IPS-15b (cell line): Measurements from ENCODE around the gene FAM149B1.
"Not testable (repeated sequence)": the region's sequence is repeated elsewhere in the genome, so short reads cannot be mapped to it uniquely, and the experiment has no call there.

Experiments used
- H3K27me3 ChIP-seq: one replicate; pipeline ENCODE4 v1.6.1; 2013; ENCODE audit warnings: low read length; ENCODE audit not compliant: control insufficient read depth, insufficient read depth
- H3K36me3 ChIP-seq: one replicate; pipeline ENCODE4 v1.6.1; 2013; ENCODE audit warnings: low read length; ENCODE audit not compliant: control insufficient read depth, insufficient read depth
- H3K4me1 ChIP-seq: one replicate; pipeline ENCODE4 v1.6.1; 2013; ENCODE audit warnings: mild to moderate bottlenecking, low read length; ENCODE audit not compliant: control insufficient read depth, insufficient read depth
- H3K4me3 ChIP-seq: one replicate; pipeline ENCODE4 v1.5.1; 2013; ENCODE audit warnings: low read depth, low read length
- H3K9ac ChIP-seq: one replicate; pipeline ENCODE4 v1.6.1; 2013; ENCODE audit warnings: low read depth, mild to moderate bottlenecking, low read length
- H3K9me3 ChIP-seq: one replicate; pipeline ENCODE4 v1.6.1; 2013; ENCODE audit warnings: mild to moderate bottlenecking, low read length; ENCODE audit not compliant: control insufficient read depth, insufficient read depth

Gene FAM149B1

DNA sequence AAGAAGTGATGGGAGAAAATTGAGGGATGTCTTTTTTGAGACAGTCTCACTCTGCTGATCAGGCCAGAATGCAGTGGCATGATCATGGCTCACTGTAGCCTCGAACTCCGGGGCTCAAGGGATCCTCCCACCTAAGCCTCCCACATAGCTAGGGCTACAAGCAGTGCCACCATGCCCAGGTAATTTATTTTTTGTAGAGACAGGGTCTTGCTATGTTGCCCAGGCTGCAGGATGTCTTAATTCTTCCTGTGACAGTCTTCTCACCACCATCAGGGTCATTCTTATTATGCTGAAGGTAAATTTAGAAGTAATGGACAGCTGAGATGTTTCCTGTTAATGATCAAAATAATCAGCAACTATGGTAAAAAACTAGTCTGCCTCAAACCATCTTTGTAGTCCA, 72.0 kb downstream of the FAM149B1 start:
- Histone ChIP-seq H3K4me3 (no peak overlapping the region), H3K27me3 (no peaks in the 10 kb centered on the region), H3K4me1 (no peaks in the 10 kb centered on the region), H3K9me3 (no peaks in the 10 kb centered on the region), H3K9ac (no peak overlapping the region), H3K36me3 (peaks cover 4% of the 10 kb centered on the region)

DNA sequence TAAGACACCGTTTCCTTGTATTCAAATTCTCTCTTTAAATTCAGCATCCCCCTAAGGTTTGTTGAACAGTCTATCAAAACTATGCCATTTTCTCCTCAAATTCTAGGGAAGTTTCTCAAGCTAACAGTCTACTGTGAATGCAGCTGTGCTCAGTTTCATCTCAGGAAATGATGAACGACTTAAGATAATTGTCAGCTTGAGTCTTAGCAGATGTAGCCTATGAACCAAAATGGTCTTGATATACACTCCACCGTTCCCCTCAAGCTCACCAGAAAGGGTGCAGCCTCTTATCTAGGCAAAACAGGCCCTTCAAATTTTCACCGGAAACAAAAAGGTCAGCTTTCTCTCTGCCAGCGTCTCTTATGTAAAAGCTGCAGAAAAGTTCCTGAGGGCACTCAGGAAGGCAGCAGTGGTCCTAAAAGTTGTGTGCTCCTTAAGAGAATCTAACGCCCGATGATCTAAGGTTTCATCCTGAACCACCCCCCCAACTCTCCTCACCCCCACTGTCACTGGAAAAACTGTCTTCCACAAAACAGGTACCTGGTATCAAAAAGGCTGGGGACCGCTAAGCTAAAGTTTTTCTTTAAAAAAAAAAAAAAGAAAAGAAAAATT, 77.1 kb downstream of the FAM149B1 start:
- Histone ChIP-seq H3K9ac (no peak overlapping the region), H3K4me3 (peak overlapping the region; percentile 4), H3K36me3 (peaks cover 4% of the 10 kb centered on the region)

DNA sequence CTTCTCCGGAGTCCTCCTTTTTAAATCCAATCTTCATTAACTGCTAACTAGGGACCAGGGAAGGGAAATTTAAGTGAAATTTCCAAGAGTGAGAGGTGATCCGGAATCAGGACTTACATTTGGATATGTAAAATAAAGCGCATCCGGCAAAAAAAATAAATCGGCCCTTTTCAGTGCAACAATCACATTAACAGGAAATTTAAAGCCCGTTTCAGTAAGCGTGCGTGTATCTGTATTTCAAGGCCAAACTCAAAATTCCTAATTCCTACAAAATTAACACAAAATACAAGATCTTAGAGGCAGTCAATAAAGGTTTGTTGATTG, 78.4 kb downstream of the FAM149B1 start:
- H3K36me3 ChIP-seq, result peaks cover 9% of the 10 kb centered on the region
- peaks cover 13% of the 10 kb centered on the region for H3K4me1 ChIP-seq
- H3K27me3 ChIP-seq, result no peaks in the 10 kb centered on the region
- no peaks in the 10 kb centered on the region for H3K9me3 ChIP-seq
- peak overlapping the region; percentile 88 for H3K9ac ChIP-seq
- peak overlapping the region; percentile 93 for H3K4me3 ChIP-seq

More for the DNA sequence above, 77.1 kb downstream of the FAM149B1 start:
- no peaks in the 10 kb centered on the region for H3K27me3 ChIP-seq
- no peaks in the 10 kb centered on the region for H3K9me3 ChIP-seq
- H3K4me1 ChIP-seq, result peaks cover 10% of the 10 kb centered on the region

DNA sequence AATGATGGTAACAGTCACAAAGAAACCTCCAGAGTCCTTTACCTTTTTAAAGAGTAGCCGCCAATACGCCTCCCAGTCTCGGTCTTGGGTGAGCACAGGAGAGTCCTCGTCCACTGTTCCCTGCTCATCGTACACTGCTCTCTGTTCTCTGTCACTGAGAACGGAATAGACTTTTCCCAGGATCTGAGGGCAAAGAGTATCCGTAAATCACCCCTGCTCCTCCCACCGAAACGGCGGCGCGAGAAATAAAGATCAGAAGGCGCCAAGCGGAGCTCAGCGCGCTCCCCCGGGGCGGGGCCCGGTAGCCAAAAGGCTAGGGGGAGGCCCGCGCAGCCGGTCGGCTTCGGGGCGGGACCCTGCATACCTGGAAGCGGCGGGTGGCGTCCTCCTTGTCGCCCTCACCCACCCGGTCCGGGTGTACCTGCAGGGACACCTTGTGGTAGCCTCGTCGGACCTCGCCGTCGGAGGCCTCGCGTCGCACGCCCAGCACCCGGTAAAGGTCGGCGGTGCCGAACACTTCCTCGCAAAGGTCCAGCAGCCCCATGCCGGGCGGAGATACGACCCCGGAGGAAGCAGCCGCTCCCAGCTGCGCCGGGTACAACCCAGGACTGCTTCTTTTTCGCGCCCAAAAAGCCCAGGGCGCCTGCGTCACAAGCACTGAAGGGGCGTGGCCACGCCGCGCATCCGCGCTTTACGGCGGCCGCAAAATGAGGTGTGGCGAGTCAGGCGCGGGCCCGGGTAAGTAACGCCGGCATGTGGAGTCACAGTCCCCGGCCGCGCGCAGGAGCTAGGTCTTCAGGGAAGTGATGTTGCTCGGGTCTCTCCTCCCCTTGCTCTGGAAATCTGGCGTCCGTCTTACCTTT, 79.0 kb downstream of the FAM149B1 start, which contains the start of gene DNAJC9:
TSS of gene DNAJC9 (minus strand) at position 610 of the 863 bp plus-strand sequence. CDS start at position 544, 66 bp downstream.
- peaks cover 13% of the 10 kb centered on the region for H3K4me1 ChIP-seq
- no peaks in the 10 kb centered on the region for H3K27me3 ChIP-seq
- no peaks in the 10 kb centered on the region for H3K9me3 ChIP-seq
- peaks cover 9% of the 10 kb centered on the region for H3K36me3 ChIP-seq
- peak within 1 kb of the TSS; percentile 93 for H3K4me3 ChIP-seq
- peak within 1 kb of the TSS; percentile 88 for H3K9ac ChIP-seq

DNA sequence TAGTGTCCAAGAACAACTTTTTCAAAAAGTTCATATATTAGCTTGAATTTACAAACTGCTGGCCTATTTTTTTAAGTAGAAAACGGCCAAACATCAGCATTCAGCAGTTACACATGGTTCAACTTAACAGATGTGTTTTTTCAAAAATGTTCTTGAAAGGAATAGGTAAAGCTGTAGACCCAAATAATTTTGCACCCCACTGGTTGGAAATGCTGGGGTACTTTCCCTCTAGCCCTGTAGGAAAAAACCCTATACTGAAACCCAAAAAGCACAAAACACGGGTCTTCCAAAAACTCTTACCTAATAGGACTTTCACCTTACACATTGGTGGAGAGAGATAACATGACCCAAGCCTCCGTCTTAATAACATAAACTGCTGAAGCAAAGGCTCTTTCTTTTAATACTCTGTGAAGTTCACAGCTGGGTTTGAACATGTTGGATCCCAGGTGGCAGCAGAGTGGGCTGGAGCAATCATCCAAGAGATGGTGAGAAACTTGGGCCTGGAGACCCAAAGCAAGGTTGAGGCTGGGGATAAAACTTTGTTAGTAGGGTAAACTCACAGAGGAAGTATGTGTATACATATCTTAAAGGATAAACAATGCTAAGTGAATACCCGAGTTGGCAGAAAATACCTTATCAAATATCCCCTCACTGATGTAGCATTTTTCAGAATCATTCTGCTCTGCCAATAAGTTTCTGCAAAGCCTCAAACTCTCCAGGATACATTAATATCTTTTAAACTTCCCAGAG, 79.8 kb downstream of the FAM149B1 start:
- H3K9me3 ChIP-seq, result no peaks in the 10 kb centered on the region
- H3K27me3 ChIP-seq, result no peaks in the 10 kb centered on the region
- H3K4me1 ChIP-seq, result peaks cover 13% of the 10 kb centered on the region
- H3K4me3 ChIP-seq, result peak overlapping the region; percentile 93
- H3K36me3 ChIP-seq, result peaks cover 9% of the 10 kb centered on the region
- peak overlapping the region; percentile 83 for H3K9ac ChIP-seq

DNA sequence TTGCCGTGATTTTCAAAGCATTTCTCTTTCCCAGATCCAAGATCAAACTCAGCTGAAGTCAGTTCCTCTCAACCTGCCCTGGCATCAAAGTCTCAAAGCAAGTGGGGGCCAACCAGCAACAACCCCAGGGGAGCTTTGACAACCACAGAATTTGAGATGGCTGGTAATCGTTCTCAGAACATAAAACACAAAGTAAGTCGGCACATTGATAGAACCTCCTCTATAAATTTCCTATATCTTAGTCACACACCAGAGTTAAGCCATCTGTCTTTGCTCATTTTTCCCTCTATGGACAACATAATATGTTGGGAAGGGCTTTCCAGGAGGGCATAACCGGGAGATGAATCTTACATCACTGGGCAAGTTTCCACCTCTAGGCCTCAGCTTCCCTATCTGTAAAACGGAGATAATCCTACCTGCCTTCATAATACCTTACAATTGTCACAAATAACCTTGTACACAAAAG, 80.4 kb downstream of the FAM149B1 start:
- peaks cover 9% of the 10 kb centered on the region for H3K36me3 ChIP-seq
- no peak overlapping the region for H3K9ac ChIP-seq
- no peaks in the 10 kb centered on the region for H3K27me3 ChIP-seq
- peaks cover 13% of the 10 kb centered on the region for H3K4me1 ChIP-seq
- H3K4me3 ChIP-seq, result peak overlapping the region; percentile 93
- H3K9me3 ChIP-seq, result no peaks in the 10 kb centered on the region

DNA sequence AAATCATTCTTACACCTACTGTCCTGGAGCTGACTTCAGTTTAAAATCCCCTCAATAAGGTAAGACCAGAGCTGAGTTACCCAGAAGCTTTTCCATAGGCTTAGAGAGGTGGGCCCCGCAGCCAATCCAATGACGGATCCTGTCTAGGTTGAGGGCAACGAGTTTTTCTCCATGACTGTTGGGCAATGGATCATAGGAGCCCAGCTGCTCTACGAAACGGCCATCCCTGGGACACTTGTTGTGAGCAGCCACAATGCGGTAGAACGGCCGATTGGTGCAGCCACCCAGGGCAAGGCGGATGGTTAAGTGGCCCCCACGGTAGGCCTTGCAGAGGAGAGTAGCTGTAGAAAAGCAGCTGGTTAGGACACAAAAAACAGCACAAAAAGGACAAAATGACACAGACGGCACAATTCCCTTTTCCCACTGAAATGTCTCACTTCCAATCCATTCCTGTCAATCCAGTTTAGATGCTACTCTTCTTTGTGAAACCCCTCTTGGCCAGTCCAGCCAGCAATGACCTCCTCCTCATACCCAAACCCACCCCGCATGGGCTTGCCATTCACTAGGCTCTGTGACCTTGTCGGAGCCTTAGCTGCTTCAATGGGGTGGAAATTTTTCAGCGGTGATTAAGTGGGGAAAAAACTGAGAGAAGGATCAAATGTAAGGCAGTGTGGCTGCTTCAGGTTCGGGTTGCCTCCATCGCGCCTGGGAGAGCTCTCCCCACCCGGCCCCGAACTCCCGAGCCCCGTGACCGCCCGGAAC, 83.9 kb downstream of the FAM149B1 start:
- no peaks in the 10 kb centered on the region for H3K9me3 ChIP-seq
- H3K4me1 ChIP-seq, result peaks cover 13% of the 10 kb centered on the region
- H3K36me3 ChIP-seq, result peaks cover 9% of the 10 kb centered on the region
- H3K9ac ChIP-seq, result peak overlapping the region; percentile 88
- H3K27me3 ChIP-seq, result no peaks in the 10 kb centered on the region
- H3K4me3 ChIP-seq, result peak overlapping the region; percentile 98

DNA sequence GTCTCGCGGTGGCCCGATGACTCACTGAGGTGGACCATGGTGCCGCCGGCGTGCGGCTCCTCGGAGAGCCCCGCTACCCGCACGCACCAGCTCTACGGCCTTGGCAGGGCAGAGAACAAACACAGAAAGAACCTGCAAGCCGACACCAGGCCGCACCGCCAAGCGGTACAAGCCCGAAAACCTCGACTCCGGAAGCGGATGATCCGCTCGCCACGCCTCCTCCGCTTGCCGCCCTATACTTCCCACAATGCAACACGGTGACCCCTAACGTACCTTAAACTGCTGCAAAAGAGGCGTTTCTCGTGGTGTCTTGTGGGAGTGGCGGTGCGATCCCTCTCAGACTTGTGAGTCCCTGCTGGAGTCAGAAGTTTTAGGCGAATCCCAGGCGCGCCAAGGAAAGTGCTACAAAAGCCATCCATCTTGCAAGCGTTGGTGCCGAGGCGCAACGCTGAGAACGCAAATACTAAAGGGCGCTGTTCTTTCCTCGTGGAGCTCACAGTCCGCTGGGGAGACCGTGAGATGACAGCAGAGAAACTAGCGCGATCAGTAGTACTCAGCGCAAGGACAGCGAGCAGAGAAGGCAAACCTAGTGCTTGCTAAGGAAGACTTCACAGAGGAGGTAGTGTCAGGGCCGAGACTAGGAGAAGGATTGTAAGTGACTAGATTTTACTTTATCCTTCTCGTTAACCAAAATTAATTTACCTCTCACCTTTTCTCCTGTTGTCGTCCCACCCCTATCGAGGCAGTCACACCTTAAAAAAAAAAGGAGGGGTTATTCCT, 84.7 kb downstream of the FAM149B1 start, which contains the start of gene MRPS16:
TSS of gene MRPS16 (minus strand) at position 200 of the 780 bp plus-strand sequence. CDS start at position 38, 162 bp downstream.
- H3K4me3 ChIP-seq, result peak within 1 kb of the TSS; percentile 98
- H3K36me3 ChIP-seq, result peaks cover 9% of the 10 kb centered on the region
- peak within 1 kb of the TSS; percentile 88 for H3K9ac ChIP-seq
- H3K27me3 ChIP-seq, result no peaks in the 10 kb centered on the region
- H3K9me3 ChIP-seq, result no peaks in the 10 kb centered on the region
- peaks cover 11% of the 10 kb centered on the region for H3K4me1 ChIP-seq

DNA sequence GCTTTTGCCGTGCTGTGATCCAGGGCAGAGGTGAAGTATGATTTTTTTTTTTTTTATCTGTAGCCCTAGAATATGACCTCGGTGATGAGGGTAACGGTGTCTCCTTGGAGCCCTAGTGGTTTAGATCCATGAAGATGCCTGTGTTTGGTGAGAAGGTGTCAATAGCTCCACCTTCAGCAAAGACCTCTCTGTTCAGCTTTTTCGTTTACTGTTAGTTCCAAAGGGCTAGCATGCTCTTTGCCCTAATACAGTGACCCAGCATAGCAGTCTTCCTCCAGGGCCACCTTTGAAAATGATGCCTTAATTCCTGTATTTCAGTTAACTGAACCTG, 85.3 kb downstream of the FAM149B1 start:
- no peaks in the 10 kb centered on the region for H3K9me3 ChIP-seq
- peak overlapping the region; percentile 88 for H3K9ac ChIP-seq
- peaks cover 7% of the 10 kb centered on the region for H3K4me1 ChIP-seq
- H3K27me3 ChIP-seq, result no peaks in the 10 kb centered on the region
- H3K36me3 ChIP-seq, result peaks cover 9% of the 10 kb centered on the region
- peak overlapping the region; percentile 98 for H3K4me3 ChIP-seq

DNA sequence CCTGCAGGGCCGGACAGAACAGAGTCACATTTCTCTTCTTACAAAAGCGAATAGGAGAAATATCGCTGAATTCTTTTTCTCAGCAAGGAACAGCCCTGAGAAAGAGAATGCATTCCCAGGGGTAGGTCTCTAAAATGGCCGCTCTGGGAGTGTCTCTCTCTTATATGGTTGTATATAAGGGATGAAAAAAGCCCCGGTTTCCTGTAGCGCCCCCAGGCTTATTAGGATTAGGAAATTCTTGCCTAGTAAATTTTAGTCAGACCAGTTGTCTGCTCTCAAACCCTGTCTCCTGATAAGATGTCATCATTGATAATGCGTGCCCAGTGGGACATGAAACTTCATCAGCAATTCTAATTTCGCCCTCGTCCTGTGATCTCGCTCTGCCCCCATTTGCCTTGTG, 90.7 kb downstream of the FAM149B1 start:
- not testable (repeated sequence) for H3K27me3 ChIP-seq, H3K9me3 ChIP-seq, H3K4me3 ChIP-seq, H3K4me1 ChIP-seq, H3K9ac ChIP-seq, H3K36me3 ChIP-seq
